Osteoblast (primary cell): ENCODE data around the gene TMF1. TPM values are rescaled to one million over a fixed set of nuclear protein-coding genes. Genes with fewer than 3 reads are reported as not detected.

Experiments
- DNase-seq: peaks from one replicate; pipeline ENCODE4 v3.0.0; 2011; ENCODE audit warnings: low spot score, mixed read lengths; ENCODE audit not compliant: insufficient read length; ENCODE audit errors: missing footprints
- H2AFZ ChIP-seq: 2 replicates; pipeline ENCODE4 v1.6.0; 2011; ENCODE audit warnings: mild to moderate bottlenecking, low read length
- H3K27ac ChIP-seq: 2 replicates; pipeline ENCODE4 v1.5.1; 2011; ENCODE audit warnings: mild to moderate bottlenecking, low read depth, low read length, moderate library complexity
- H3K27me3 ChIP-seq: 2 replicates; pipeline ENCODE4 v1.6.0; 2012; ENCODE audit warnings: mild to moderate bottlenecking, control low read depth, inconsistent platforms, low read length, moderate library complexity; ENCODE audit not compliant: insufficient read depth
- H3K36me3 ChIP-seq: 2 replicates; pipeline ENCODE4 v1.5.1; 2011; ENCODE audit warnings: mild to moderate bottlenecking, low read length, control low read depth, moderate library complexity; ENCODE audit not compliant: insufficient read depth
- H3K4me1 ChIP-seq: 2 replicates; pipeline ENCODE4 v1.5.1; 2011; ENCODE audit warnings: mild to moderate bottlenecking, low read length, control low read depth, moderate library complexity; ENCODE audit not compliant: insufficient read depth
- H3K4me2 ChIP-seq: 2 replicates; pipeline ENCODE4 v1.6.0; 2011; ENCODE audit warnings: mild to moderate bottlenecking, low read length; ENCODE audit not compliant: insufficient read depth
- H3K4me3 ChIP-seq: fragments of 200-600 bp; sonication (generic); 3 replicates; pipeline ENCODE4 v1.5.1; 2012; ENCODE audit warnings: mild to moderate bottlenecking, low read length, inconsistent platforms; ENCODE audit not compliant: insufficient read depth
- H3K79me2 ChIP-seq: 2 replicates; pipeline ENCODE4 v1.6.0; 2012; ENCODE audit warnings: mild to moderate bottlenecking, low read length, control low read depth, inconsistent platforms; ENCODE audit not compliant: insufficient read depth
- H3K9me3 ChIP-seq: 2 replicates; pipeline ENCODE4 v1.5.1; 2011; ENCODE audit warnings: low read depth, low read length, control low read depth
- H4K20me1 ChIP-seq: 2 replicates; pipeline ENCODE4 v1.6.0; 2012; ENCODE audit warnings: mild to moderate bottlenecking, low read length, control low read depth; ENCODE audit not compliant: insufficient read depth
- CTCF ChIP-seq: IDR thresholded peaks from 2 replicates; pipeline ENCODE4 v1.5.1; 2011; ENCODE audit warnings: mild to moderate bottlenecking, low read depth, low read length, moderate library complexity; ENCODE audit errors: extremely low read depth
- total RNA-seq: library from RNA; depleted of rRNA; stranded (reverse); fragments of >200 nt; gene quantifications from 2 replicates; pipeline ENCODE4 v1.2.3, GENCODE V29; 2012

TMF1 gene
- total RNA-seq, 1 donor = 45.6 TPM

GRCh38 chr3:69082805-69083204 is 30.7 kb upstream of the TMF1 start:
- peaks cover 69% of the 10 kb centered on the region for H3K4me1 ChIP-seq
- no peaks in the 10 kb centered on the region for H3K27me3 ChIP-seq
- peak; percentile 74 for DNase-seq
- no peaks in the 10 kb centered on the region for H3K36me3 ChIP-seq
- H3K4me3 ChIP-seq = no peak overlapping the region
- peaks cover 7% of the 10 kb centered on the region for H4K20me1 ChIP-seq
- H3K9me3 ChIP-seq = no peaks in the 10 kb centered on the region
- no peak overlapping the region for H2AFZ ChIP-seq
- H3K79me2 ChIP-seq = peaks cover 44% of the 10 kb centered on the region
- peak overlapping the region; percentile 45 for H3K4me2 ChIP-seq
- TF ChIP-seq CTCF = no peak
- peak overlapping the region; percentile 94 for H3K27ac ChIP-seq

GRCh38 chr3:69082361-69082760 is 30.2 kb upstream of the TMF1 start:
- Histone ChIP-seq H4K20me1 (peaks cover 7% of the 10 kb centered on the region), H3K79me2 (peaks cover 44% of the 10 kb centered on the region), H2AFZ (no peak overlapping the region), H3K27me3 (no peaks in the 10 kb centered on the region), H3K36me3 (no peaks in the 10 kb centered on the region), H3K4me2 (peak overlapping the region; percentile 45), H3K4me1 (peaks cover 65% of the 10 kb centered on the region), H3K9me3 (no peaks in the 10 kb centered on the region), H3K4me3 (no peak overlapping the region), H3K27ac (peak overlapping the region; percentile 94)
- peak; percentile 54 for DNase-seq
- TF ChIP-seq CTCF = no peak

GRCh38 chr3:69081583-69082262 is 29.6 kb upstream of the TMF1 start:
- TF ChIP-seq CTCF = no peak
- no peaks in the 10 kb centered on the region for H3K9me3 ChIP-seq
- no peak overlapping the region for H3K27ac ChIP-seq

GRCh38 chr3:69080233-69080920 is 28.2 kb upstream of the TMF1 start, which contains the start of gene UBA3:
UBA3 (minus strand) TSS chr3:69080365; CDS start chr3:69080353, 12 bp downstream.
- peak within 1 kb of the TSS; percentile 56 for H3K27ac ChIP-seq
- TF ChIP-seq CTCF = no peak
- DNase-seq = peak; percentile 93
- no peaks in the 10 kb centered on the region for H3K9me3 ChIP-seq
- H2AFZ ChIP-seq = peak within 1 kb of the TSS; percentile 61
- H3K36me3 ChIP-seq = peaks cover 2% of the 10 kb centered on the region
- peak within 1 kb of the TSS; percentile 99 for H3K4me2 ChIP-seq
- H3K27me3 ChIP-seq = no peaks in the 10 kb centered on the region
- peak within 1 kb of the TSS; percentile 88 for H3K4me3 ChIP-seq
- peaks cover 50% of the 10 kb centered on the region for H3K4me1 ChIP-seq
- peaks cover 48% of the 10 kb centered on the region for H3K79me2 ChIP-seq
- H4K20me1 ChIP-seq = peaks cover 3% of the 10 kb centered on the region

More at GRCh38 chr3:69081583-69082262, 29.6 kb upstream of the TMF1 start:
- H3K79me2 ChIP-seq = peaks cover 43% of the 10 kb centered on the region
- H3K4me2 ChIP-seq = peak overlapping the region; percentile 18
- no peaks in the 10 kb centered on the region for H3K27me3 ChIP-seq
- H3K4me3 ChIP-seq = no peak overlapping the region
- H4K20me1 ChIP-seq = peaks cover 7% of the 10 kb centered on the region
- no peaks in the 10 kb centered on the region for H3K36me3 ChIP-seq
- H2AFZ ChIP-seq = no peak overlapping the region
- peak; percentile 9 for DNase-seq
- peaks cover 58% of the 10 kb centered on the region for H3K4me1 ChIP-seq
